ENCODE results near the gene CARS1.

Gene CARS1

GRCh38 chr11:3093281-3094191, 36.3 kb upstream of the CARS1 start:
- Histone ChIP-seq H3K4ac (ENCODE audit: low read length) (no peak overlapping the region), H2AFZ (ENCODE audit: low read length) (no peak overlapping the region), H3K4me2 (ENCODE audit: insufficient read depth, low read length, poor library complexity, severe bottlenecking) (no peak overlapping the region), H2BK15ac (ENCODE audit: low read length) (peak overlapping the region; percentile 75), H3K23ac (ENCODE audit: low read depth, low read length, poor library complexity) (peak overlapping the region; percentile 82), H3K27ac (replicated peaks; ENCODE audit: low read length) (no peak overlapping the region), H4K8ac (ENCODE audit: low read depth, low read length) (peak overlapping the region; percentile 92), H3K4me3 (ENCODE audit: low read length in 2 of 2) (no peak overlapping the region), H3K79me1 (ENCODE audit: low read depth, low read length) (peaks cover 2% of the 10 kb centered on the region), H2BK120ac (ENCODE audit: low read depth, low read length) (no peak overlapping the region), H2AK5ac (ENCODE audit: low read depth, low read length) (peak overlapping the region; percentile 95), H3K9ac (ENCODE audit: low read depth, low read length, poor library complexity) (peak overlapping the region; percentile 63), H3K14ac (ENCODE audit: low read length) (peak overlapping the region; percentile 1), H3K4me1 (ENCODE audit: control insufficient read depth in 2 of 2, insufficient read depth in 1 of 2, low read depth in 1 of 2, low read length in 2 of 2) (peaks cover 8 to 16% of the 10 kb centered on the region in 2 donors), H3K36me3 (replicated peaks in 1 of 2; ENCODE audit: control insufficient read depth in 2 of 2, insufficient read depth in 2 of 2, low read length in 2 of 2) (peaks cover 5 to 10% of the 10 kb centered on the region in 2 donors), H3K18ac (ENCODE audit: low read length) (peak overlapping the region; percentile 81), H3K9me3 (replicated peaks in 1 of 2; ENCODE audit: control insufficient read depth in 2 of 2, insufficient read depth in 1 of 2, low read depth in 1 of 2, low read length in 2 of 2) (no peaks in the 10 kb centered on the region), H2BK5ac (ENCODE audit: low read length) (no peak overlapping the region), H3K27me3 (ENCODE audit: control insufficient read depth in 3 of 3, insufficient read depth in 3 of 3, low read depth in 1 of 3, low read length in 3 of 3) (no peaks in the 10 kb centered on the region), H2BK12ac (ENCODE audit: low read length) (peak overlapping the region; percentile 97), H4K91ac (ENCODE audit: low read depth, low read length, poor library complexity) (no peak overlapping the region)
- no peak for DNase-seq (ENCODE audit: low spot score)
- WGBS, 2 donors (ENCODE audit: extremely low coverage in 2 of 2, insufficient read length in 2 of 2, insufficient replicate concordance in 1 of 2) = no CpG with 5 or more reads among the region's 36 CpGs

GRCh38 chr11:3092603-3093141, 35.4 kb upstream of the CARS1 start:
- no peak for DNase-seq (ENCODE audit: low spot score)
- H4K91ac ChIP-seq (ENCODE audit: low read depth, low read length, poor library complexity) = no peak overlapping the region
- no peak overlapping the region for H3K27ac ChIP-seq (replicated peaks; ENCODE audit: low read length)
- H2AK5ac ChIP-seq (ENCODE audit: low read depth, low read length) = peak overlapping the region; percentile 87
- no peak overlapping the region for H2BK120ac ChIP-seq (ENCODE audit: low read depth, low read length)
- peak overlapping the region; percentile 70 for H3K23ac ChIP-seq (ENCODE audit: low read depth, low read length, poor library complexity)
- H3K36me3 ChIP-seq (replicated peaks in 1 of 2; ENCODE audit: control insufficient read depth in 2 of 2, insufficient read depth in 2 of 2, low read length in 2 of 2) = peaks cover 5 to 10% of the 10 kb centered on the region in 2 donors
- H3K27me3 ChIP-seq (ENCODE audit: control insufficient read depth in 3 of 3, insufficient read depth in 3 of 3, low read depth in 1 of 3, low read length in 3 of 3) = no peaks in the 10 kb centered on the region
- no peak overlapping the region for H3K4me3 ChIP-seq (ENCODE audit: low read length in 2 of 2)
- H2BK12ac ChIP-seq (ENCODE audit: low read length) = peak overlapping the region; percentile 79
- peaks cover 8 to 16% of the 10 kb centered on the region in 2 donors for H3K4me1 ChIP-seq (ENCODE audit: control insufficient read depth in 2 of 2, insufficient read depth in 1 of 2, low read depth in 1 of 2, low read length in 2 of 2)
- no peak overlapping the region for H3K9ac ChIP-seq (ENCODE audit: low read depth, low read length, poor library complexity)
- peak overlapping the region; percentile 56 for H3K18ac ChIP-seq (ENCODE audit: low read length)
- no peak overlapping the region for H4K8ac ChIP-seq (ENCODE audit: low read depth, low read length)
- H2BK15ac ChIP-seq (ENCODE audit: low read length) = peak overlapping the region; percentile 70
- H3K14ac ChIP-seq (ENCODE audit: low read length) = no peak overlapping the region
- H3K4ac ChIP-seq (ENCODE audit: low read length) = no peak overlapping the region
- H2AFZ ChIP-seq (ENCODE audit: low read length) = no peak overlapping the region
- no peaks in the 10 kb centered on the region for H3K9me3 ChIP-seq (replicated peaks in 1 of 2; ENCODE audit: control insufficient read depth in 2 of 2, insufficient read depth in 1 of 2, low read depth in 1 of 2, low read length in 2 of 2)
- no peak overlapping the region for H2BK5ac ChIP-seq (ENCODE audit: low read length)
- H3K79me1 ChIP-seq (ENCODE audit: low read depth, low read length) = peaks cover 2% of the 10 kb centered on the region
- H3K4me2 ChIP-seq (ENCODE audit: insufficient read depth, low read length, poor library complexity, severe bottlenecking) = no peak overlapping the region
- WGBS, 2 donors (ENCODE audit: extremely low coverage in 2 of 2, insufficient read length in 2 of 2, insufficient replicate concordance in 1 of 2) = no CpG with 5 or more reads among the region's 15 CpGs

GRCh38 chr11:3091846-3092602, 34.8 kb upstream of the CARS1 start:
- peak overlapping the region; percentile 87 for H2AK5ac ChIP-seq (ENCODE audit: low read depth, low read length)
- peak overlapping the region; percentile 58 for H2BK5ac ChIP-seq (ENCODE audit: low read length)
- no peak overlapping the region for H3K4me2 ChIP-seq (ENCODE audit: insufficient read depth, low read length, poor library complexity, severe bottlenecking)
- H4K8ac ChIP-seq (ENCODE audit: low read depth, low read length) = no peak overlapping the region
- no peak overlapping the region for H3K4me3 ChIP-seq (ENCODE audit: low read length in 2 of 2)
- H3K9ac ChIP-seq (ENCODE audit: low read depth, low read length, poor library complexity) = peak overlapping the region; percentile 65
- H3K14ac ChIP-seq (ENCODE audit: low read length) = peak overlapping the region; percentile 22
- H4K91ac ChIP-seq (ENCODE audit: low read depth, low read length, poor library complexity) = no peak overlapping the region
- no CpG with 5 or more reads among the region's 27 CpGs for WGBS, 2 donors (ENCODE audit: extremely low coverage in 2 of 2, insufficient read length in 2 of 2, insufficient replicate concordance in 1 of 2)
- H3K36me3 ChIP-seq (replicated peaks in 1 of 2; ENCODE audit: control insufficient read depth in 2 of 2, insufficient read depth in 2 of 2, low read length in 2 of 2) = peaks cover 5 to 10% of the 10 kb centered on the region in 2 donors
- peaks cover 2% of the 10 kb centered on the region for H3K79me1 ChIP-seq (ENCODE audit: low read depth, low read length)
- H3K27ac ChIP-seq (replicated peaks; ENCODE audit: low read length) = no peak overlapping the region
- peak overlapping the region; percentile 29 for H3K23ac ChIP-seq (ENCODE audit: low read depth, low read length, poor library complexity)
- no peaks in the 10 kb centered on the region for H3K9me3 ChIP-seq (replicated peaks in 1 of 2; ENCODE audit: control insufficient read depth in 2 of 2, insufficient read depth in 1 of 2, low read depth in 1 of 2, low read length in 2 of 2)
- DNase-seq (ENCODE audit: low spot score) = peak; percentile 70
- no peaks in the 10 kb centered on the region for H3K27me3 ChIP-seq (ENCODE audit: control insufficient read depth in 3 of 3, insufficient read depth in 3 of 3, low read depth in 1 of 3, low read length in 3 of 3)
- no peak overlapping the region for H2BK120ac ChIP-seq (ENCODE audit: low read depth, low read length)
- H3K4ac ChIP-seq (ENCODE audit: low read length) = no peak overlapping the region
- peaks cover 8 to 16% of the 10 kb centered on the region in 2 donors for H3K4me1 ChIP-seq (ENCODE audit: control insufficient read depth in 2 of 2, insufficient read depth in 1 of 2, low read depth in 1 of 2, low read length in 2 of 2)
- H3K18ac ChIP-seq (ENCODE audit: low read length) = peak overlapping the region; percentile 79
- no peak overlapping the region for H2BK12ac ChIP-seq (ENCODE audit: low read length)
- no peak overlapping the region for H2AFZ ChIP-seq (ENCODE audit: low read length)
- H2BK15ac ChIP-seq (ENCODE audit: low read length) = peak overlapping the region; percentile 70

All from neuronal stem cell (in vitro differentiated cells).